Upper lobe of right lung (tissue), 1 donor: ENCODE data around the gene MIGA2. TPM values are rescaled to one million over a fixed set of nuclear protein-coding genes. Genes with fewer than 3 reads are reported as not detected.

ENCODE experiments used
- ATAC-seq: fragments of 200-7000 bp; cut with Tn5 transposase; one replicate; pipeline ENCODE4 v1.9.1; 2020; ENCODE audit warnings: mild to moderate bottlenecking, moderate library complexity
- DNase-seq: peaks from one replicate; pipeline ENCODE4 v3.0.0-alpha.2; 2020
- H3K27ac ChIP-seq: fragments of 200-600 bp; one replicate; pipeline ENCODE4 v1.8.0; 2022
- H3K27me3 ChIP-seq: fragments of 200-600 bp; one replicate; pipeline ENCODE4 v1.8.0; 2022; ENCODE audit warnings: mild to moderate bottlenecking
- H3K36me3 ChIP-seq: fragments of 200-600 bp; one replicate; pipeline ENCODE4 v1.8.0; 2022
- H3K4me1 ChIP-seq: fragments of 200-600 bp; one replicate; pipeline ENCODE4 v1.8.0; 2022
- H3K4me3 ChIP-seq: fragments of 200-600 bp; one replicate; pipeline ENCODE4 v1.8.0; 2022; ENCODE audit warnings: mild to moderate bottlenecking
- H3K9me3 ChIP-seq: fragments of 200-600 bp; one replicate; pipeline ENCODE4 v1.8.0; 2022
- CTCF ChIP-seq: fragments of 200-600 bp; IDR thresholded peaks from one replicate; pipeline ENCODE4 v1.8.0; 2022; ENCODE audit warnings: antibody characterized with exemption
- intact Hi-C: fragments of 100-400 bp; cut with DNase I; formaldehyde crosslinking; loops from one replicate; pipeline ENCODE4 v1.11.0; 2022
- total RNA-seq: library from RNA; stranded (reverse); fragmentation: NEBNext Ultra II Directional; extraction: Animal tissue kit (Norgen Biotek cat#: 25700); gene quantifications from one replicate; pipeline ENCODE4 v1.2.1, GENCODE V29; 2021
- donor health status: DM: no; HTN: yes; CAD: no; lungs with severe emphysema.

Gene MIGA2
- total RNA-seq, 1 donor from 2014 or later, result 20.7 TPM

GRCh38 chr9:129023036-129023907 is 13.2 kb upstream of the MIGA2 start:
- DNase-seq, result no peak
- no peak for ATAC-seq
- H3K4me3 ChIP-seq, result no peak overlapping the region
- no peak for TF ChIP-seq CTCF
- H3K27me3 ChIP-seq, result no peaks in the 10 kb centered on the region
- peaks cover 15% of the 10 kb centered on the region for H3K4me1 ChIP-seq
- H3K27ac ChIP-seq, result no peak overlapping the region
- peaks cover 8% of the 10 kb centered on the region for H3K36me3 ChIP-seq
- intact Hi-C loops, result no loop called here
- no peaks in the 10 kb centered on the region for H3K9me3 ChIP-seq

GRCh38 chr9:129023908-129024233 is 12.6 kb upstream of the MIGA2 start:
- no peak for DNase-seq
- TF ChIP-seq CTCF, result no peak
- peaks cover 18% of the 10 kb centered on the region for H3K4me1 ChIP-seq
- H3K4me3 ChIP-seq, result no peak overlapping the region
- H3K27me3 ChIP-seq, result no peaks in the 10 kb centered on the region
- ATAC-seq, result no peak
- peaks cover 2% of the 10 kb centered on the region for H3K36me3 ChIP-seq
- intact Hi-C loops, result no loop called here
- no peaks in the 10 kb centered on the region for H3K9me3 ChIP-seq
- no peak overlapping the region for H3K27ac ChIP-seq

DNA sequence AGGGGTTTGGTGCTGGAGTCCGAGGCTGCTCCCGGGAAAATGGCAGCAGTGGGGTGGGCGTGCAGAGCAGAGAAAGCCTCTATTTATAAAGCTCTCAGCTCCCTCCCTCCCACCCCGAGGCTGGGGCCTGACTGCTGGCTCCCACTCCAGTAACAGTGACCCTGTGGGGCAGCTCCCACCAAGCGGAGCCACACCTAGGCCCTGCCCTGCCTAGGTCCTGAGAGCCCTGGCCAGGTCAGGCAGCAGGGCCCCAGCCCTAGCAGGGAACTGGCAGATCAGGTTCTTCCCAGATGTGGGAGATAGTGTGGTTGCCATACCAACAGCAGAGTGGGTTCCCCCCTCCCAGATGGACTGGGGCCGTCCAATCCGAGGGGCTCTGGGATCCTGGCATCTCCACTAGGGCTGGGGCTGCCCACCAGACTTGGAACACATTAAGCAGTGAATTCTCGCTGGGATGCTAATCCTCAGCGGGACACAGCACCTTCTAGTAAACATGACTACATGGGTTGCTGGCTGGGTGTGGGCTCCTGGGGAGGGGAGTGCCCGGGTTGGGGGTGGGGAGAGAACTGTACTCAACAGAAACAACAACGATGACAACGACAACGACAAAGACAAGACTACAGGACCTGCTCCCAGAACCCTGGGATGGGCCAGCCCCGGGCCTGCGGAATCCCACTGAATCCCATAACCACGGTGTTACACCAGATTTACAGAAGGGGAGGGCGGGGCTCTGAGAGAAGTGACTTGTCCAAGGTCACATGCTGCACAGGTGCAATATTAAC is 9.8 kb upstream of the MIGA2 start:
- no peak for TF ChIP-seq CTCF
- H3K27me3 ChIP-seq, result no peaks in the 10 kb centered on the region
- DNase-seq (no peak), ATAC-seq (peak; percentile 1)
- no peaks in the 10 kb centered on the region for H3K36me3 ChIP-seq
- H3K4me1 ChIP-seq, result peaks cover 21% of the 10 kb centered on the region
- intact Hi-C loops, result no loop called here
- H3K9me3 ChIP-seq, result no peaks in the 10 kb centered on the region
- peak overlapping the region; percentile 83 for H3K4me3 ChIP-seq
- peak overlapping the region; percentile 73 for H3K27ac ChIP-seq

DNA sequence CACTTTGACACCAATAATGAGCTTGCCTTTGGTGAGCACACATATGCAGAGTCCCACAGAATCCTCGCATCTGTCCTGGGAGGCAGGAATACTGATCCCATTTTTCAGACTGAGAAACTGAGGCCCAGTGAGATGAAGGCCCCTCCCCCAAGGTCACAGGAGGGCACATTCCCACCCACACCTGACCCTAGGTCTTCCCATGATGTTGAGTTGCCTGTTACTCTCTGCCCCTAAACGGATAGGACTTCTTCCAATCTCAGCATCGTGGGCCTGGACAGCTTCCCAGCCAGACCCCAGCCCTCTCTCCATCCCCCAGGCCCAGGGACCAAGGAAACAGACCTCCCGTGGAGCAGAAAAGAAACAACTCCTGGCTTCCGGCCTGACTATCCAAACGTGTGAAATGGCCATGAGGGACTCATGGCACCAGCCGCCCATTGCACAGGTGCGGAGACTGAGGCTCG is 9.2 kb upstream of the MIGA2 start:
- Histone ChIP-seq H3K27me3 (no peaks in the 10 kb centered on the region), H3K27ac (peak overlapping the region; percentile 73), H3K9me3 (no peaks in the 10 kb centered on the region), H3K4me1 (peaks cover 21% of the 10 kb centered on the region), H3K4me3 (peak overlapping the region; percentile 83), H3K36me3 (no peaks in the 10 kb centered on the region)
- intact Hi-C loops, result no loop called here
- no peak for TF ChIP-seq CTCF
- no peak for DNase-seq
- ATAC-seq, result no peak

GRCh38 chr9:129027685-129028191 is 8.7 kb upstream of the MIGA2 start:
- Histone ChIP-seq H3K36me3 (no peaks in the 10 kb centered on the region), H3K27me3 (no peaks in the 10 kb centered on the region), H3K4me3 (peak overlapping the region; percentile 83), H3K27ac (peak overlapping the region; percentile 73), H3K4me1 (peaks cover 21% of the 10 kb centered on the region), H3K9me3 (no peaks in the 10 kb centered on the region)
- no peak for TF ChIP-seq CTCF
- intact Hi-C loops, result no loop called here
- DNase-seq (no peak), ATAC-seq (peak; percentile 39)
